MM.1S (cell line): ENCODE results near the gene TMCC1.

Experiments used
- CTCF ChIP-seq: fragments of 300-600 bp; sonication (generic); IDR thresholded peaks from 2 replicates; pipeline ENCODE4 v1.5.1; 2016; ENCODE audit warnings: antibody characterized with exemption, low read length, mixed read lengths
- EZH2 ChIP-seq: fragments of 300-600 bp; sonication (generic); optimal IDR thresholded peaks from 2 replicates; pipeline ENCODE3; 2017; ENCODE audit warnings: low read depth, mild to moderate bottlenecking, antibody characterized with exemption, low read length, mixed read lengths
- EZH2phosphoT487 ChIP-seq: fragments of 300-600 bp; sonication (generic); IDR thresholded peaks from 2 replicates; pipeline ENCODE4 v1.6.1; 2018; ENCODE audit warnings: antibody characterized with exemption, low read length

GRCh38 chr3:129840707-129841360, 52.7 kb downstream of the TMCC1 start:
- TF ChIP-seq CTCF = no peak
- TF ChIP-seq EZH2 = no peak
- no peak for TF ChIP-seq EZH2phosphoT487
